ENCODE measurements around the gene TNFRSF21.

GRCh38 chr6:47345761-47346160 is 36.1 kb upstream of the TNFRSF21 start:
- no peak for TF ChIP-seq CTCF (IDR thresholded peaks at IDR 0.05)
- no peak for TF ChIP-seq POLR2A (IDR thresholded peaks at IDR 0.05)

Data from heart left ventricle (tissue), 13 donors.